Stimulated activated CD8-positive, alpha-beta memory T cell treated with anti-CD3 and anti-CD28 coated beads, Interleukin-4, amount 100 ng/mL, for 24 hours (primary cell): Measurements from ENCODE around the gene LIN9.

Experiments used
- DNase-seq: peaks from one replicate; pipeline ENCODE4 v3.0.0-alpha.2; 2020; ENCODE audit warnings: low read depth

LIN9 gene

GRCh38 chr1:226320930-226321329 lies 12.0 kb upstream of the LIN9 start:
- no peak for DNase-seq

GRCh38 chr1:226318471-226318870 lies 9.5 kb upstream of the LIN9 start:
- no peak for DNase-seq

GRCh38 chr1:226314055-226314454 lies 5.1 kb upstream of the LIN9 start:
- no peak for DNase-seq

- DNase-seq: no peak
Observed at GRCh38 chr1:226312065-226312464, 3.1 kb upstream of the LIN9 start.

GRCh38 chr1:226311376-226311775 lies 2.4 kb upstream of the LIN9 start:
- DNase-seq: no peak

- no peak for DNase-seq
Observed at GRCh38 chr1:226310637-226311195, 1.8 kb upstream of the LIN9 start.

- DNase-seq: no peak
Observed at GRCh38 chr1:226310245-226310540, 1.2 kb upstream of the LIN9 start.

GRCh38 chr1:226309398-226310244 lies 657 bp upstream of the LIN9 start:
- DNase-seq: no peak

GRCh38 chr1:226308166-226308722 lies 720 bp downstream of the LIN9 start:
- DNase-seq: no peak

GRCh38 chr1:226306425-226306824 lies 2.5 kb downstream of the LIN9 start:
- no peak for DNase-seq

- no peak for DNase-seq
Observed at GRCh38 chr1:226305184-226305583, 3.8 kb downstream of the LIN9 start.

GRCh38 chr1:226304291-226304955 lies 4.5 kb downstream of the LIN9 start:
- no peak for DNase-seq

- no peak for DNase-seq
Observed at GRCh38 chr1:226302731-226303130, 6.2 kb downstream of the LIN9 start.

- no peak for DNase-seq
Observed at GRCh38 chr1:226296911-226297310, 12.1 kb downstream of the LIN9 start.

- no peak for DNase-seq
Observed at GRCh38 chr1:226293553-226293920, 15.4 kb downstream of the LIN9 start.

- no peak for DNase-seq
Observed at GRCh38 chr1:226292874-226293552, 16.0 kb downstream of the LIN9 start.

- DNase-seq: no peak
Observed at GRCh38 chr1:226287587-226287986, 21.4 kb downstream of the LIN9 start.

GRCh38 chr1:226281058-226281457 lies 27.9 kb downstream of the LIN9 start:
- DNase-seq: no peak

GRCh38 chr1:226279498-226279897 lies 29.5 kb downstream of the LIN9 start:
- no peak for DNase-seq

- DNase-seq: no peak
Observed at GRCh38 chr1:226277897-226278296, 31.1 kb downstream of the LIN9 start.

- no peak for DNase-seq
Observed at GRCh38 chr1:226276987-226277386, 32.0 kb downstream of the LIN9 start.

GRCh38 chr1:226276077-226276682 lies 32.8 kb downstream of the LIN9 start:
- no peak for DNase-seq
